ENCODE results near the gene RER1. TPM values are rescaled to one million over a fixed set of nuclear protein-coding genes. Genes with fewer than 3 reads are reported as not detected.

The RER1 gene
- total and polyA plus RNA-seq, 11 donors, result 43.3 to 124 (median 78.3) TPM

GRCh38 chr1:2436876-2437275 lies 45.2 kb downstream of the RER1 start:
- WGBS, 4 donors, result 80 to 88% (median 88%) methylated on average over 4 to 7 of the region's 7 CpGs; no CpG with 5 or more reads in 1 of the 4 donors
- no peaks in the 10 kb centered on the region for H3K36me3 ChIP-seq
- no peak overlapping the region for H3K27ac ChIP-seq
- ATAC-seq (no peak), DNase-seq (no peak)
- intact Hi-C loops (cut with DNase I), result loop anchor here in 1 of 10 donors (10.0 kb wide), 1 partner anchor 218 kb away; no protein-coding TSS in a partner anchor
- H3K4me1 ChIP-seq, result no peaks in the 10 kb centered on the region
- H3K9me3 ChIP-seq, result no peaks in the 10 kb centered on the region
- TF ChIP-seq POLR2A (IDR thresholded peaks at IDR 0.05), result no peak
- no peak for TF ChIP-seq CTCF (IDR thresholded peaks at IDR 0.05)
- H3K4me3 ChIP-seq, result no peak overlapping the region
- H3K27me3 ChIP-seq, result peaks cover 4 to 45% (median 15%) of the 10 kb centered on the region in 9 donors

DNA sequence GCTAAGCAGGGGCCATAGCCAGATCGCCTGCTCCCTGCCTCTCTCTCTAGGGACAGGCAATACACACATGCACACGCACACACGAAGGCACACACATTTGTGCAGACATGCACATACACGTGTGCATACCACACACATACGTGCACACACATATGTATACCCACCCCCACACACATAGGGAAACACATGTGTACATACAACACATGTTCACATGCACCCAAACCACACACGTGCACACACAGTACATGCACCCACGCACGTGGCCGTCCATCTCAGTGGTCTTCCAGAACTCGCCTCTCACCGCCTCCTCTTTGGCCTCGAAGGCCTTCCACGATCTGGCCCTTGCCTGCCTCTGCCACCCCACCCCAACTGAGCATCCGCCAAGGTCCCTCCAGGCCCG lies 46.0 kb downstream of the RER1 start:
- Histone ChIP-seq H3K27ac (no peak overlapping the region), H3K36me3 (no peaks in the 10 kb centered on the region), H3K4me3 (no peak overlapping the region), H3K4me1 (no peaks in the 10 kb centered on the region), H3K9me3 (no peaks in the 10 kb centered on the region), H3K27me3 (peaks cover 4 to 45% (median 18%) of the 10 kb centered on the region in 9 donors)
- DNase-seq (no peak), ATAC-seq (no peak)
- WGBS, 4 donors, result 87 to 93% (median 88%) methylated on average over 15 of the region's 15 CpGs
- intact Hi-C loops (cut with DNase I), result loop anchor here in 1 of 10 donors (10.0 kb wide), 1 partner anchor 217 kb away; no protein-coding TSS in a partner anchor
- no peak for TF ChIP-seq POLR2A (IDR thresholded peaks at IDR 0.05)
- TF ChIP-seq CTCF (IDR thresholded peaks at IDR 0.05), result no peak

DNA sequence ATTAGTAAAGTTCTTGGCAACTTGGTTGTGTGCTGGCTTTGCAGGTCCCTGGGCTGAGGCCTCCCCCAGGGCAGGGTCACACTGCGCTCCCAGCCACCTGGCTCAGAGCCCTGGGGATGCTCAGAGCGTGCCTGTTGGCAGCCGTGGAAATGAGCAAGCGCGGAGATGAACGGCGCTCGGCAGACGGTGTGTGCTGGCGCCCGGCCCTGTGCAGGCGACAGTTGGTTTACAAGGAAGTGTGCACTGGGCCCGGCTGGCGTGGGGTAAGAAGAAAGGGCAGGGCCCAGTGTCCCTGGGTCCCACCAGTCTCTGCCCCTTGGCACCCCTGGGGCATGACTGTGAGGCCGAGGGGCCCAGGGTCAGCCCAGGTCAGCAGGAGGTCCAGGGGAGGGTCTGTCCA lies 46.4 kb downstream of the RER1 start:
- Histone ChIP-seq H3K27ac (no peak overlapping the region), H3K36me3 (no peaks in the 10 kb centered on the region), H3K27me3 (peaks cover 7 to 45% (median 21%) of the 10 kb centered on the region in 9 donors), H3K4me3 (no peak overlapping the region), H3K9me3 (no peaks in the 10 kb centered on the region), H3K4me1 (peaks cover 0 to under 1% (median 0%) of the 10 kb centered on the region in 12 donors)
- 73 to 80% (median 77%) methylated on average over 2 to 15 of the region's 15 CpGs for WGBS, 4 donors
- no peak for TF ChIP-seq POLR2A (IDR thresholded peaks at IDR 0.05)
- intact Hi-C loops (cut with DNase I), result loop anchor here in 1 of 10 donors (10.0 kb wide), 1 partner anchor 217 kb away; no protein-coding TSS in a partner anchor
- no peak for ATAC-seq
- DNase-seq, result no peak

GRCh38 chr1:2438641-2439040 lies 47.0 kb downstream of the RER1 start:
- no peaks in the 10 kb centered on the region for H3K9me3 ChIP-seq
- intact Hi-C loops (cut with DNase I), result loop anchor here in 1 of 10 donors (10.0 kb wide), 1 partner anchor 216 kb away; no protein-coding TSS in a partner anchor
- peaks cover 13 to 44% (median 24%) of the 10 kb centered on the region in 9 donors for H3K27me3 ChIP-seq

More at GRCh38 chr1:2438641-2439040, 47.0 kb downstream of the RER1 start:
- DNase-seq (no peak), ATAC-seq (no peak)
- WGBS, 4 donors, result 82 to 87% (median 85%) methylated on average over 11 to 14 of the region's 14 CpGs
- Histone ChIP-seq H3K27ac (no peak overlapping the region), H3K4me1 (peaks cover 0 to 6% (median 0%) of the 10 kb centered on the region in 12 donors), H3K4me3 (no peak overlapping the region), H3K36me3 (no peaks in the 10 kb centered on the region)
- no peak for TF ChIP-seq CTCF (IDR thresholded peaks at IDR 0.05)
- no peak for TF ChIP-seq POLR2A (IDR thresholded peaks at IDR 0.05)

All from heart left ventricle (tissue), 16 donors.